ENCODE data around the gene SCAMP4.

DNA sequence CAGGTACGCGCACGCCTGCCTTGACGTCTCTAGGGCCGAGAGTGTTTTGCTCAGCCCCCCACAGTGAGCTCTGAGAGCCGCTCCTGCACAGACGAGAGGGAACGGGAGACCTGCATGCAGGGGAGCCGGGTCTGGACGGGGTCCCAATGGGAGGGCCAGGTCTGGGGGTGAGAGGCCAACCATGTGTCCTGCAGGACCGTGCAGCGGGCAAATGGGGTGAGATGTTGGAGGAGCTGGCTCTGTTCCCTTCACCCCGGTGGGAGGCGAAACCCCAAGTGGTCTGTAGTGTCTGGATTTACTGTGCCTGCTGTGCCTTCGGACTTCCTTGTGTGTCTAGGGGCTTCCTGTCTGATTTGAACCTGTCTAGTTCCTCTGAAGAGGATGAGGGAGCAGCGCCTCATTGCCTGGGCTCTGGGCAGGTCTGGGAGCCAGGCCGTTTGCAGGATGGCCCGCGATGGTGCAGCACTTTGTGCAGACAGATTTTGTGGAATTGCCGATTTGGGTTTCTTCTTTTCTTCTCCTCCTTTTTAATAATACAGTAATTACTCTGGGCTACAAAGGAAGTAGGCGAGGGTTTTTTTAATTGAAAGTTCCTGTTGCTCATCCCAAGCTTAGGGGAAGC, 37.8 kb downstream of the SCAMP4 start:
- TF ChIP-seq TSHZ2 (CRISPR knock-in tag; IDR thresholded peaks at IDR 0.05) = no peak
- no peak for TF ChIP-seq BACH2 (CRISPR knock-in tag; IDR thresholded peaks at IDR 0.05; ENCODE audit: borderline replicate concordance)
- TF ChIP-seq ZFP30 (CRISPR knock-in tag; IDR thresholded peaks at IDR 0.05) = no peak
- TF ChIP-seq POU6F1 (CRISPR knock-in tag; IDR thresholded peaks at IDR 0.05; ENCODE audit: borderline replicate concordance, low read depth) = no peak
- TF ChIP-seq, protein P1, sequence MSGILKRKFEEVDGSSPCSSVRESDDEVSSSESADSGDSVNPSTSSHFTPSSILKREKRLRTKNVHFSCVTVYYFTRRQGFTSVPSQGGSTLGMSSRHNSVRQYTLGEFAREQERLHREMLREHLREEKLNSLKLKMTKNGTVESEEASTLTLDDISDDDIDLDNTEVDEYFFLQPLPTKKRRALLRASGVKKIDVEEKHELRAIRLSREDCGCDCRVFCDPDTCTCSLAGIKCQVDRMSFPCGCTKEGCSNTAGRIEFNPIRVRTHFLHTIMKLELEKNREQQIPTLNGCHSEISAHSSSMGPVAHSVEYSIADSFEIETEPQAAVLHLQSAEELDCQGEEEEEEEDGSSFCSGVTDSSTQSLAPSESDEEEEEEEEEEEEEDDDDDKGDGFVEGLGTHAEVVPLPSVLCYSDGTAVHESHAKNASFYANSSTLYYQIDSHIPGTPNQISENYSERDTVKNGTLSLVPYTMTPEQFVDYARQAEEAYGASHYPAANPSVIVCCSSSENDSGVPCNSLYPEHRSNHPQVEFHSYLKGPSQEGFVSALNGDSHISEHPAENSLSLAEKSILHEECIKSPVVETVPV (CRISPR knock-in tag; IDR thresholded peaks at IDR 0.05) = no peak
- TF ChIP-seq ZFP3 (CRISPR knock-in tag; IDR thresholded peaks at IDR 0.05) = no peak
- no peak for TF ChIP-seq CSDC2 (CRISPR knock-in tag; IDR thresholded peaks at IDR 0.05)
- TF ChIP-seq ARNTL (CRISPR knock-in tag; IDR thresholded peaks at IDR 0.05; ENCODE audit: borderline replicate concordance, low read depth) = no peak
- TF ChIP-seq ZNF565 (CRISPR knock-in tag; conservative IDR thresholded peaks at IDR 0.05; ENCODE audit: low read depth) = no peak
